ENCODE results near the gene PRR23A.

DNA sequence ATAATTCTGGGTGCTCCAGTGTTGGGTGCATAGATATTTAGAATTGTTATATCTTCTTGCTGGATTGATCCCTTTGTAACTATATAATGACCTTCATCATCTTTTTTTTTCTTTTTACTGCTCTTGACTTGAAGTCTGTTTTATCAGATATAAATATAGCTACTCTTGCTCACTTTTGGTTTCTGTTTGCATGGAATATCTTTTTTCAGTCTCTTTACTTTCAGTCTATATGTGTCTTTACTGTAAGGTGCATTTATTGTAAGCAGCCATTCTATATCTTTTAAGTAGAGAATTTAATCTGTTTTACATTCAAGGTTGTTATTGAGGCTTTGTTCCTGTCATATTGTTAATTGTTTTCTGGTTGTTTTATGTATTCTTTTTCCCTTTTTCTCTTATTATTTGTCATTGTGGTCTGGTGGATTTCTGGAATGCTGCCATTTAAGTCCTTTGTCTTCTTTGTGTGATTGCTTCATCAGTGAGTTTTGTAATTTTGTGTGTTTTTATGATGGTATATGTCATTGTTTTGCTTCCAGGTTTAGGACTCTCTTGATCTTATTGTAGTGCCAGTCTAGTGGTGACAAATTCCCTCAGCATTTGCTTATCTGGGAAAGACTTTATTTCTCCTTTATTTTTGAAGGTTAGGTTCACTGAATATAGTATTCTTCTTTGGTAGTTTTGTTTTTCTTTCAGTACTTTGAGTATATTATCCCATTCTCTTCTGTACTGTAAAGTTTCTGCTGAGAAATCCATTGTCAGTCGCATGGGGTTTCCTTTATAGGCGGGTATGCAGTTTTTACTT, 46.9 kb upstream of the PRR23A start:
- TF ChIP-seq, protein P1, sequence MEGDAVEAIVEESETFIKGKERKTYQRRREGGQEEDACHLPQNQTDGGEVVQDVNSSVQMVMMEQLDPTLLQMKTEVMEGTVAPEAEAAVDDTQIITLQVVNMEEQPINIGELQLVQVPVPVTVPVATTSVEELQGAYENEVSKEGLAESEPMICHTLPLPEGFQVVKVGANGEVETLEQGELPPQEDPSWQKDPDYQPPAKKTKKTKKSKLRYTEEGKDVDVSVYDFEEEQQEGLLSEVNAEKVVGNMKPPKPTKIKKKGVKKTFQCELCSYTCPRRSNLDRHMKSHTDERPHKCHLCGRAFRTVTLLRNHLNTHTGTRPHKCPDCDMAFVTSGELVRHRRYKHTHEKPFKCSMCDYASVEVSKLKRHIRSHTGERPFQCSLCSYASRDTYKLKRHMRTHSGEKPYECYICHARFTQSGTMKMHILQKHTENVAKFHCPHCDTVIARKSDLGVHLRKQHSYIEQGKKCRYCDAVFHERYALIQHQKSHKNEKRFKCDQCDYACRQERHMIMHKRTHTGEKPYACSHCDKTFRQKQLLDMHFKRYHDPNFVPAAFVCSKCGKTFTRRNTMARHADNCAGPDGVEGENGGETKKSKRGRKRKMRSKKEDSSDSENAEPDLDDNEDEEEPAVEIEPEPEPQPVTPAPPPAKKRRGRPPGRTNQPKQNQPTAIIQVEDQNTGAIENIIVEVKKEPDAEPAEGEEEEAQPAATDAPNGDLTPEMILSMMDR (IDR thresholded peaks at IDR 0.05; ENCODE audit: poor library complexity, severe bottlenecking), result no peak
- no peak for TF ChIP-seq EZH2 (IDR thresholded peaks at IDR 0.05; ENCODE audit: borderline replicate concordance, insufficient read depth, low read length, poor library complexity, severe bottlenecking)
